Endodermal cell (in vitro differentiated cells): Measurements from ENCODE around the gene OCA2. TPM values are rescaled to one million over a fixed set of nuclear protein-coding genes. Genes with fewer than 3 reads are reported as not detected.

Experiments
- DNase-seq: peaks from one replicate; pipeline ENCODE4 v3.0.0-alpha.2; 2017
- H3K27ac ChIP-seq: 2 replicates; pipeline ENCODE4 v1.5.1; 2013; ENCODE audit warnings: mild to moderate bottlenecking, low read depth, low read length, moderate library complexity
- H3K27me3 ChIP-seq: 2 replicates; pipeline ENCODE4 v1.6.1; 2013; ENCODE audit warnings: mild to moderate bottlenecking, low read length, moderate library complexity; ENCODE audit not compliant: insufficient read depth, control insufficient read depth, poor library complexity, severe bottlenecking
- H3K36me3 ChIP-seq: 2 replicates; pipeline ENCODE4 v1.7.0; 2013; ENCODE audit warnings: mild to moderate bottlenecking, low read length, moderate library complexity; ENCODE audit not compliant: control insufficient read depth, insufficient read depth
- H3K4me1 ChIP-seq: one replicate; pipeline ENCODE4 v1.7.0; 2013; ENCODE audit warnings: low read length; ENCODE audit not compliant: control insufficient read depth, insufficient read depth
- H3K4me3 ChIP-seq: 2 replicates; pipeline ENCODE4 v1.5.1; 2013; ENCODE audit warnings: mild to moderate bottlenecking, low read length, moderate library complexity
- H3K9ac ChIP-seq: 2 replicates; pipeline ENCODE4 v1.6.1; 2013; ENCODE audit warnings: mild to moderate bottlenecking, low read length, moderate library complexity; ENCODE audit not compliant: poor library complexity, severe bottlenecking; ENCODE audit errors: extremely low read depth
- H3K9me3 ChIP-seq: 2 replicates; pipeline ENCODE4 v1.6.1; 2013; ENCODE audit warnings: mild to moderate bottlenecking, low read length, moderate library complexity; ENCODE audit not compliant: control insufficient read depth
- H3K27ac Mint-ChIP-seq: 2 replicates; pipeline ENCODE4 v1.8.0; 2020; ENCODE audit warnings: mixed read lengths
- H3K27me3 Mint-ChIP-seq: 2 replicates; pipeline ENCODE4 v1.8.0; 2021; ENCODE audit warnings: mild to moderate bottlenecking, mixed read lengths; ENCODE audit not compliant: insufficient read depth
- H3K36me3 Mint-ChIP-seq: 2 replicates; pipeline ENCODE4 v1.8.0; 2020; ENCODE audit warnings: low read depth, mixed read lengths
- H3K4me1 Mint-ChIP-seq: 2 replicates; pipeline ENCODE4 v1.8.0; 2020; ENCODE audit warnings: mixed read lengths
- H3K4me3 Mint-ChIP-seq: 2 replicates; pipeline ENCODE4 v1.8.0; 2020; ENCODE audit warnings: mild to moderate bottlenecking, moderate library complexity, mixed read lengths
- H3K9me3 Mint-ChIP-seq: 2 replicates; pipeline ENCODE4 v1.8.0; 2020; ENCODE audit warnings: mild to moderate bottlenecking, mixed read lengths
- CTCF ChIP-seq: fragments of 200-600 bp; sonication (generic); conservative IDR thresholded peaks from 2 replicates; pipeline ENCODE4 v1.5.0; 2021; ENCODE audit warnings: antibody characterized with exemption, mild to moderate bottlenecking
- WGBS, 2 experiments: methylation state at CpG; one replicate each; pipeline versions ENCODE4 v1.1.5 to v1.1.7; 2013; ENCODE audit warnings: missing lambda C conversion rate in 2 of 2, mixed read lengths in 1 of 2; ENCODE audit not compliant: insufficient coverage in 1 of 2, insufficient read length in 1 of 2; 5-methylcytosine and 5-hydroxymethylcytosine counted together
- total RNA-seq, 2 donors: library from RNA; stranded (reverse); fragmentation: NEBNext Ultra II Directional in 1 of 2; extraction: Animal tissue kit (Norgen Biotek cat#: 25700) in 1 of 2; gene quantifications; 2 replicates in 1 of 2; 3 replicates in 1 of 2; pipeline ENCODE4 v1.2.1, GENCODE V29; 2021

OCA2 gene
- total RNA-seq, 2 donors from 2014 or later: 0.29 to 0.84 TPM

GRCh38 chr15:27933562-27933961, 165.6 kb downstream of the OCA2 start:
- Histone ChIP-seq H3K36me3 (no peaks in the 10 kb centered on the region), H3K27me3 (no peaks in the 10 kb centered on the region), H3K4me1 (no peaks in the 10 kb centered on the region), H3K9ac (no peak overlapping the region), H3K4me3 (no peak overlapping the region), H3K9me3 (peaks cover 7% of the 10 kb centered on the region), H3K27ac (no peak overlapping the region)
- Mint-ChIP-seq H3K4me1 (no peaks in the 10 kb centered on the region), H3K27ac (no peak overlapping the region), H3K27me3 (no peaks in the 10 kb centered on the region), H3K9me3 (peaks cover 19% of the 10 kb centered on the region), H3K36me3 (no peaks in the 10 kb centered on the region), H3K4me3 (no peak overlapping the region)
- no peak for TF ChIP-seq CTCF
- no peak for DNase-seq
- 92 to 93% methylated on average over 6 of the region's 6 CpGs for WGBS, 2 experiments

DNA sequence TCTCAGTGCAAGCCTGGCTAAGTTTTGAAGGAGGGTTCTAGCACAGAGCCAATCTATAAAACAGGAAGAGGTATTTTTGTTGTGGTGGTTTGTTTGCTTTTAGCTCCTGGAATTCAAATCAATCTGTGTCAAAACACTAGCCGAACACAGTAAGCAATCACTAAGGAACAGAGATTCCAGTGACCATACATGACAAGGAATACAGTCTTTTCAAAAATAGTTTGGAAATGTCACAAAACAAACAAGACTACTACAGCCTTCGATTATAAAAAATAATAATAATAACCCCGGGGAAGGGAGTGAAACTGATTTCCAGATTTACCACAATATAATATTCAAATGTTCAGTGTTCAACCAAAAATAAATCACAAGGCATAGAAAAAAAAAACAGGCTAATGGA, 166.5 kb downstream of the OCA2 start:
- no peak overlapping the region for H3K27ac ChIP-seq
- no peak overlapping the region for H3K4me3 ChIP-seq
- no peak overlapping the region for H3K9ac ChIP-seq
- Mint-ChIP-seq H3K4me3 (no peak overlapping the region), H3K27ac (no peak overlapping the region), H3K36me3 (no peaks in the 10 kb centered on the region), H3K4me1 (no peaks in the 10 kb centered on the region), H3K27me3 (no peaks in the 10 kb centered on the region), H3K9me3 (peaks cover 19% of the 10 kb centered on the region)
- peaks cover 7% of the 10 kb centered on the region for H3K9me3 ChIP-seq
- TF ChIP-seq CTCF: no peak
- WGBS, 2 experiments: 94% methylated on average over 3 of the region's 3 CpGs; no CpG with 5 or more reads in 1 of the 2 experiments
- no peak for DNase-seq
- H3K36me3 ChIP-seq: no peaks in the 10 kb centered on the region
- no peaks in the 10 kb centered on the region for H3K4me1 ChIP-seq
- no peaks in the 10 kb centered on the region for H3K27me3 ChIP-seq

DNA sequence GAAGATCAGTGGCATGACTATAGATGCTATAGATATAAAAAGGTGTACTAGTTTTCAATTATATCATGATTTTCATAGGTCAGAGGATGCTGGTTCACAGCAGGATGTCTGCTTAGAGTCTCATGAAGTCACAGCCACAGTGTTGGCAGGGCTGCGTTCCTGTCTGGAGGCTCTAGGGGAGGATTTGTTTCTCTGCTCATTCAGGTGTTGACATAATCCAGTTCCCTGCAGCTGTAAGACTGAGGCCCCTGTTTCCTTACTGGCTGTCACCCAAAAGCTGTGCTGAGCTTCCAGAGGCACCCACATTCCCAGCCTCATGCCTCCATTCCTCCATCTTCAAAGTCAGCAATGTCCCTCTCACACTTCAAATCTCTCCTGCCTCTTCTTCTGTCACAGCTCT, 170.7 kb downstream of the OCA2 start:
- Mint-ChIP-seq H3K27me3 (no peaks in the 10 kb centered on the region), H3K4me1 (no peaks in the 10 kb centered on the region), H3K36me3 (no peaks in the 10 kb centered on the region), H3K27ac (no peak overlapping the region), H3K4me3 (no peak overlapping the region), H3K9me3 (peaks cover 18% of the 10 kb centered on the region)
- no peaks in the 10 kb centered on the region for H3K4me1 ChIP-seq
- peaks cover 7% of the 10 kb centered on the region for H3K9me3 ChIP-seq
- H3K27ac ChIP-seq: no peak overlapping the region
- no peaks in the 10 kb centered on the region for H3K27me3 ChIP-seq
- H3K9ac ChIP-seq: no peak overlapping the region
- H3K4me3 ChIP-seq: no peak overlapping the region
- DNase-seq: no peak
- 75% methylated on average over 1 of the region's 1 CpG; no CpG with 5 or more reads in 1 of the 2 experiments for WGBS, 2 experiments
- H3K36me3 ChIP-seq: no peaks in the 10 kb centered on the region
- TF ChIP-seq CTCF: no peak
